Stimulated activated naive CD8-positive, alpha-beta T cell treated with anti-CD3 and anti-CD28 coated beads, Interleukin-15, amount 100 ng/mL, for 72 hours (primary cell): Measurements from ENCODE around the gene EPO.

Experiments used
- ATAC-seq: fragments of 150-1000 bp; cut with Tn5 transposase; 2 replicates; pipeline ENCODE4 v1.10.0; 2021; ENCODE audit warnings: mild to moderate bottlenecking, moderate library complexity
- DNase-seq, 2 donors: peaks; one replicate each; pipeline ENCODE4 v3.0.0; 2021 to 2022
- H3K27ac Mint-ChIP-seq, 2 donors: one replicate each; pipeline ENCODE4 v1.8.0; 2022; ENCODE audit warnings: mild to moderate bottlenecking in 2 of 2, mixed read lengths in 2 of 2, moderate library complexity in 2 of 2
- H3K27me3 Mint-ChIP-seq: one replicate; pipeline ENCODE4 v1.8.0; 2022; ENCODE audit warnings: mixed read lengths
- H3K4me1 Mint-ChIP-seq: one replicate; pipeline ENCODE4 v1.8.0; 2022; ENCODE audit warnings: mild to moderate bottlenecking, mixed read lengths
- H3K4me3 Mint-ChIP-seq, 2 donors: one replicate each; pipeline ENCODE4 v1.8.0; 2022; ENCODE audit warnings: mild to moderate bottlenecking in 2 of 2, mixed read lengths in 2 of 2, moderate library complexity in 1 of 2
- H3K9me3 Mint-ChIP-seq, 2 donors: one replicate each; pipeline ENCODE4 v1.8.0; 2022; ENCODE audit warnings: mixed read lengths in 2 of 2

EPO gene

DNA sequence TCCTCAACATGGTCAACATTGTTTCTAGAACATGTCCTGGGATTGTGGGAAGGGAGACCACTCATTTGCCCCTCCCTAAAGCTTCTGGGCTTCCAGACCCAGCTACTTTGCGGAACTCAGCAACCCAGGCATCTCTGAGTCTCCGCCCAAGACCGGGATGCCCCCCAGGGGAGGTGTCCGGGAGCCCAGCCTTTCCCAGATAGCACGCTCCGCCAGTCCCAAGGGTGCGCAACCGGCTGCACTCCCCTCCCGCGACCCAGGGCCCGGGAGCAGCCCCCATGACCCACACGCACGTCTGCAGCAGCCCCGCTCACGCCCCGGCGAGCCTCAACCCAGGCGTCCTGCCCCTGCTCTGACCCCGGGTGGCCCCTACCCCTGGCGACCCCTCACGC is at the start of gene EPO:
Gene EPO (plus strand): TSS at position 190 of the 392 bp plus-strand sequence. CDS start 513 bp downstream, outside the sequence.
- DNase-seq (no peak), ATAC-seq (no peak)
- no peak within 1 kb of the TSS for H3K4me3 Mint-ChIP-seq
- H3K9me3 Mint-ChIP-seq, result no peaks in the 10 kb centered on the region
- H3K27ac Mint-ChIP-seq, result peak within 1 kb of the TSS in 1 of 2 donors; percentile 9
- no peaks in the 10 kb centered on the region for H3K4me1 Mint-ChIP-seq
- H3K27me3 Mint-ChIP-seq, result peaks cover 60% of the 10 kb centered on the region

- Mint-ChIP-seq H3K27ac (peak overlapping the region in 1 of 2 donors; percentile 35), H3K27me3 (no peaks in the 10 kb centered on the region), H3K9me3 (peaks cover 0 to 4% of the 10 kb centered on the region in 2 donors), H3K4me3 (peak overlapping the region in 1 of 2 donors; percentile 90), H3K4me1 (peaks cover 15% of the 10 kb centered on the region)
- no peak for ATAC-seq
- DNase-seq, result no peak
These were observed 48.6 kb upstream of the EPO start for GRCh38 chr7:100671353-100672327.

- H3K9me3 Mint-ChIP-seq, result no peaks in the 10 kb centered on the region
- H3K4me1 Mint-ChIP-seq, result peaks cover 29% of the 10 kb centered on the region
- H3K27ac Mint-ChIP-seq, result peak within 1 kb of the TSS; percentile 97 to 98
- peak within 1 kb of the TSS; percentile 90 to 91 for H3K4me3 Mint-ChIP-seq
- peak; percentile 98 to 99 for DNase-seq
- no peaks in the 10 kb centered on the region for H3K27me3 Mint-ChIP-seq
- peak; percentile 75 for ATAC-seq
These were observed 46.8 kb upstream of the EPO start, which contains the start of gene GNB2 for GRCh38 chr7:100673302-100673941. TSS of gene GNB2 (plus strand) at chr7:100673740. CDS start at chr7:100676266, 2,526 bp downstream.

DNA sequence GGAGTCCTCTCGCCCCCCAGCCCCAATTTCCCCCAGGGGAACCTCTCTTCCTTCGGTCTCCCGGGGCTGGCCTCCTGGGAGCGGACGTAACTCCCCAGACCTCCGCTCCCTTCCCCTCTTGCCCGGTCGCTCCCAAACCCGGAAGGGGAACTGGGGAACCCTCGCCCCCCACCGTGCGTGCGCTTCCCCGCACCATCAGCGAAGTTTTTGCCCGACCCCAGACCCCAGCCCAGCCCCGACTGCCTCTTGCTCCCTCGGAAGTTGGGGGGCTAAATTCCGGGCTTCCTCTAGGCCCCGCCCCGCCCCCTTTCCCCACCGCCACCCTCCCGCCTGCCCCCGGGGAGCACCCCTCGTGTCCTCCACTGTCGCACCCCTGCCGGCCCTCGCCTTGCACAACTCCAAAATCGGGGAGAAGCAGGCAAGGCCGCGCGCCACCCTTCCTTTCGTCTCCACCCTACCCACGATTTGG is 46.3 kb upstream of the EPO start:
- peak overlapping the region; percentile 95 to 96 for H3K27ac Mint-ChIP-seq
- ATAC-seq (no peak), DNase-seq (no peak)
- H3K4me1 Mint-ChIP-seq, result peaks cover 31% of the 10 kb centered on the region
- H3K4me3 Mint-ChIP-seq, result peak overlapping the region; percentile 90 to 91
- no peaks in the 10 kb centered on the region for H3K27me3 Mint-ChIP-seq
- H3K9me3 Mint-ChIP-seq, result no peaks in the 10 kb centered on the region

DNA sequence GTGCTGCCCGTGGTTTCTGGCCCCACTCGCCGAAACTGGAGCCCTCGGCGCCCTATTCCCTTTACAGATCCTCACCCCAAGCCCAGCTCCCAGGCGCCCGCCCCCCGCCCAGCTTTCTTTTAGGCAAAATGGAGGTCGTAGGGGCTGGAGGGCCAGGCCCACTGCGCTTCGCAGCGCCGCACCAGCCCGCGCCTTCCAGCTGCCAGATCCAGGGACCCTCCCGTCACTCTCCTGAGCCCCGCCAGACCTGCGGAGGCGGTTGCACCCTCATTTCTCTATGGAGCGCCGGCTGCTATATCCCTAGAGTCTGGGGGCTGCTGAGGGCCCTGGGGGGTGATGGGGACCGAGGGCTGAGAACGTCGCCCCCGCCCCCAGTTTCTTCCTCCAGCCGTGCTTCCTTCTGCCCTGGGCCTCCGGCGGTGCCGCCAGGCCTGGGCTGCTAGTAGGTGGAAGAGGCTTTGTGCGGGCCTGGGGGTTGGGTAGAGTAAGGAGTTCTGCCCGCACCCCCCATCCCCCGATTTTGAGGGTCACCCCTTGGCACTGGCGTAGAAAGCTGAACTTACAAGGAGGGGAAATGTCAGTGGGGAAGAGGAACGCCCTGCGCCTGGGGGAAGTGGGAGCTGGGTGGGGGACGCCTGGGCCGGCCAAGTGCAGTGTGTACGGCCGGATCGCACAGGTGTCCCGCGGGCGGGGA is 45.7 kb upstream of the EPO start:
- DNase-seq (no peak), ATAC-seq (no peak)
- H3K27ac Mint-ChIP-seq, result peak overlapping the region; percentile 95 to 96
- H3K4me1 Mint-ChIP-seq, result peaks cover 37% of the 10 kb centered on the region
- no peaks in the 10 kb centered on the region for H3K27me3 Mint-ChIP-seq
- no peaks in the 10 kb centered on the region for H3K9me3 Mint-ChIP-seq
- H3K4me3 Mint-ChIP-seq, result peak overlapping the region; percentile 90 to 91

DNA sequence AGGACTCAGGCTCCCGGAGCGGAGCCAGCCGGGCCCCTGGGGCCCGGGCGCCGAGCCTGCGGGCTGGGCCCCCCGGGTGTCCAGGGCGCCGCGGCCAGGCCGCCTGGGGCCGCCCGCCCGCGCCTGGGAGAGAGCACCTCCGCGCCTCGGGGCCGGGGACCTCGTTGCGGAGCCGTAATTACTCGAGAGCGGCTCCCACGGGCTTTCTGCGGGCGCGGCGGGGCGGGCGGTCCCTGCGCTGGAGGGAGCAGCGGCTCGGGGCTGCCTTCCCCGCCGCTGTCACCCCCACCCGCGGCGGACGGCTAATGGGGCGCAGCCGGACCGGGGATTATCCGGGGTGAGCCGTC is 45.2 kb upstream of the EPO start:
- peaks cover 42% of the 10 kb centered on the region for H3K4me1 Mint-ChIP-seq
- peak in 1 of 2 donors; percentile 46 for DNase-seq
- no peaks in the 10 kb centered on the region for H3K27me3 Mint-ChIP-seq
- ATAC-seq, result peak; percentile 2
- no peaks in the 10 kb centered on the region for H3K9me3 Mint-ChIP-seq
- H3K27ac Mint-ChIP-seq, result no peak overlapping the region
- peak overlapping the region; percentile 90 to 91 for H3K4me3 Mint-ChIP-seq

- no peaks in the 10 kb centered on the region for H3K27me3 Mint-ChIP-seq
- ATAC-seq, result peak; percentile 61
- H3K4me1 Mint-ChIP-seq, result peaks cover 49% of the 10 kb centered on the region
- no peaks in the 10 kb centered on the region for H3K9me3 Mint-ChIP-seq
- H3K4me3 Mint-ChIP-seq, result peak overlapping the region; percentile 86 to 89
- H3K27ac Mint-ChIP-seq, result peak overlapping the region in 1 of 2 donors; percentile 44
- peak; percentile 76 to 87 for DNase-seq
These were observed 44.5 kb upstream of the EPO start for GRCh38 chr7:100675581-100676350.

- Mint-ChIP-seq H3K4me3 (peak overlapping the region; percentile 86 to 89), H3K4me1 (peaks cover 58% of the 10 kb centered on the region), H3K27ac (peak overlapping the region; percentile 84 to 94), H3K27me3 (no peaks in the 10 kb centered on the region), H3K9me3 (no peaks in the 10 kb centered on the region)
- ATAC-seq (no peak), DNase-seq (no peak)
These were observed 43.6 kb upstream of the EPO start for GRCh38 chr7:100676501-100677306.

DNA sequence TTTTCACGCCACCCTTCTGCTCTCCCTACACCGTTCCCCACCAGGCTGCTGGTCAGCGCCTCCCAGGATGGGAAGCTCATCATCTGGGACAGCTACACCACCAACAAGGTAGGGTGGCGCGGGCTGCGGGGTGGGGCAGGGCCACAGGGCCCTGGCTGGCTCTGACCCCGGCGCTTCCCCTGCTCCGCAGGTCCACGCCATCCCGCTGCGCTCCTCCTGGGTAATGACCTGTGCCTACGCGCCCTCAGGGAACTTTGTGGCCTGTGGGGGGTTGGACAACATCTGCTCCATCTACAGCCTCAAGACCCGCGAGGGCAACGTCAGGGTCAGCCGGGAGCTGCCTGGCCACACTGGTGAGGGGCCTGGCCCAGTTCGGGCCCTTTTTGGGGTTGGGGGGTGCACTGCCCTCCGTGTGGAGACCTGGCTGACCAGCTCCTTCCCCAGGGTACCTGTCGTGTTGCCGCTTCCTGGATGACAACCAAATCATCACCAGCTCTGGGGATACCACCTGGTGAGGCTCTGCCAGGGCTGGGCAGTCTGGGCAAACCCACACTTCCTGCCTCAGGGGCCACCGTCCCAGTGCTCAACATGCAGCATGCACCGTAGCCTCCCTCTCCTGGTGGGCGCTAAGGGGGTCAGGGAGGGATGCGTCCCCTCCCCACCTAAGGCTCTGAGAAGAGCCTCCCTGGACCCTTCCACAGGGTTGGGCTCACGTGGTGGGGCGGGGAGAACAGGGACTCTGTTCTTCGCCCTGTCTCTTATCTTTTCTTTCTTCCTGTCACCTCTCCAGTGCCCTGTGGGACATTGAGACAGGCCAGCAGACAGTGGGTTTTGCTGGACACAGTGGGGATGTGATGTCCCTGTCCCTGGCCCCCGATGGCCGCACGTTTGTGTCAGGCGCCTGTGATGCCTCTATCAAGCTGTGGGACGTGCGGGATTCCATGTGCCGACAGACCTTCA is 42.7 kb upstream of the EPO start:
- peak overlapping the region; percentile 18 to 32 for H3K4me3 Mint-ChIP-seq
- peak overlapping the region; percentile 54 to 61 for H3K27ac Mint-ChIP-seq

DNA sequence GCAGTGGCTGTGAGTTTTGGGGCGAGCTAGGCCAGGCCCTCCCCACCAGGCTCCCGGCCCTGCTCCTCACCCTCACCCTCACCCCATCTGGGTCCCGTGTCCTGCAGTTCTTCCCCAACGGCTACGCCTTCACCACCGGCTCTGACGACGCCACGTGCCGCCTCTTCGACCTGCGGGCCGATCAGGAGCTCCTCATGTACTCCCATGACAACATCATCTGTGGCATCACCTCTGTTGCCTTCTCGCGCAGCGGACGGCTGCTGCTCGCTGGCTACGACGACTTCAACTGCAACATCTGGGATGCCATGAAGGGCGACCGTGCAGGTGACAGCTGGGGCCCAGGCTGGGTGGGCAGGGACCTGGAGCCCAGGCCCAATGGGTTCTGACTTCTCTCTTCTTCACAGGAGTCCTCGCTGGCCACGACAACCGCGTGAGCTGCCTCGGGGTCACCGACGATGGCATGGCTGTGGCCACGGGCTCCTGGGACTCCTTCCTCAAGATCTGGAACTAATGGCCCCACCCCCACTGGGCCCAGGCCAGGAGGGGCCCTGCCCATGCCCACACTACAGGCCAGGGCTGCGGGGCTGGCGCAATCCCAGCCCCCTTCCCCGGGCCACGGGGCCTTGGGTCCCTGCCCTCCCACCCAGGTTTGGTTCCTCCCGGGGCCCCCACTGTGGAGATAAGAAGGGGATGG is 41.8 kb upstream of the EPO start:
- Mint-ChIP-seq H3K4me3 (peak overlapping the region in 1 of 2 donors; percentile 19), H3K9me3 (no peaks in the 10 kb centered on the region), H3K27me3 (no peaks in the 10 kb centered on the region), H3K27ac (peak overlapping the region in 1 of 2 donors; percentile 92), H3K4me1 (peaks cover 65% of the 10 kb centered on the region)
- ATAC-seq (no peak), DNase-seq (no peak)

More for the DNA sequence above, 42.7 kb upstream of the EPO start:
- Mint-ChIP-seq H3K4me1 (peaks cover 66% of the 10 kb centered on the region), H3K9me3 (no peaks in the 10 kb centered on the region), H3K27me3 (no peaks in the 10 kb centered on the region)
- ATAC-seq (no peak), DNase-seq (no peak)

- no peak overlapping the region for H3K4me3 Mint-ChIP-seq
- DNase-seq (no peak), ATAC-seq (no peak)
- no peaks in the 10 kb centered on the region for H3K27me3 Mint-ChIP-seq
- no peaks in the 10 kb centered on the region for H3K9me3 Mint-ChIP-seq
- H3K27ac Mint-ChIP-seq, result peak overlapping the region; percentile 38 to 62
- H3K4me1 Mint-ChIP-seq, result peaks cover 66% of the 10 kb centered on the region
These were observed 40.9 kb upstream of the EPO start for GRCh38 chr7:100679129-100679926.

DNA sequence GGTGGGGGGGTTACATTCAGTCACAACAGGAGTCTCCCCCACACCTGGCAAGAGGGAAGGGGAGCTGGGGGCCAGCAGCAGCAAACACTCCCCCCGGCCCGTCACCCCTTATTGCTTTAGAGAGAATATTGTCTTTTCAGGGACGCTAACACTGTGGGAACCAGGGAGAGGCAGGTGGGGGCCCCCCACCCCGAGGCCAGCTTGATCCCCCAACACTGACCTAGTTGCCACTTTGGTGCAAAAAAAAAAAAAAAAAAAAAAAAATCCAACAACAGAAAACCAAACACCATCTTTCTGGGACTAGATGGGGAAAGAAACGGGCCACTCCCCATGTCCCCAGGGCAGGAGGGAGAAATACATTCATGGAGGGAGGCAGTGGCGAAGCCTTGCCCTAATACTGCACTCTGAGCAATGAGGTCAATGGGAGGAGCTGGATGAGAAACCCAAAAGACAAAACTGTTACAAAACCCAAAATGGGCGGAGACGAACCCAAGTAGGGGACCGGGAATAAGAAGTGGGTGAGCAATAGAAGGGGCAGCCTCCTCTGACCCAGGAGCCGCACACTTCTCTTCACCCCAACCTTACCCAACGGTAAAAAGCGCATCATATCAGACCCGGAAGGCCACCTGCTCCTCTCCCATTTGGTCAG is 40.2 kb upstream of the EPO start:
- peaks cover 66% of the 10 kb centered on the region for H3K4me1 Mint-ChIP-seq
- DNase-seq (no peak), ATAC-seq (no peak)
- no peaks in the 10 kb centered on the region for H3K27me3 Mint-ChIP-seq
- H3K4me3 Mint-ChIP-seq, result no peak overlapping the region
- H3K27ac Mint-ChIP-seq, result peak overlapping the region; percentile 67 to 81
- no peaks in the 10 kb centered on the region for H3K9me3 Mint-ChIP-seq
